Cardiac muscle cell (in vitro differentiated cells and primary cell): Measurements from ENCODE around the gene CTH. TPM values are rescaled to one million over a fixed set of nuclear protein-coding genes. Genes with fewer than 3 reads are reported as not detected.
"Not testable (repeated sequence)": the region's sequence is repeated elsewhere in the genome, so short reads cannot be mapped to it uniquely, and the experiment has no call there.

ENCODE experiments used
- DNase-seq, 2 donors: peaks; one replicate each; pipeline versions ENCODE4 v3.0.0 to v3.0.0-alpha.2; 2010 to 2017; ENCODE audit warnings: low read depth in 1 of 2, low spot score in 1 of 2
- H3K27ac ChIP-seq: fragments of 200-600 bp; sonication (generic); 2 replicates; pipeline ENCODE4 v1.5.1; 2016
- H3K27me3 ChIP-seq: fragments of 200-600 bp; sonication (generic); 2 replicates; pipeline ENCODE4 v1.6.0; 2016; ENCODE audit warnings: control low read depth
- H3K36me3 ChIP-seq: fragments of 200-600 bp; sonication (generic); 2 replicates; pipeline ENCODE4 v1.5.1; 2016; ENCODE audit warnings: control low read depth
- H3K4me1 ChIP-seq: fragments of 200-600 bp; sonication (generic); 2 replicates; pipeline ENCODE4 v1.8.1; 2017; ENCODE audit warnings: low read depth, mild to moderate bottlenecking, mixed run types
- H3K4me3 ChIP-seq: fragments of 200-600 bp; sonication (generic); 2 replicates; pipeline ENCODE4 v1.5.1; 2016; ENCODE audit warnings: mild to moderate bottlenecking
- H3K9me3 ChIP-seq: fragments of 200-600 bp; sonication (generic); 2 replicates; pipeline ENCODE4 v1.5.1; 2017; ENCODE audit warnings: low read depth, mild to moderate bottlenecking, control low read depth
- polyA plus RNA-seq: library from polyadenylated mRNA; unstranded; fragments of >200 nt; fragmentation: Nextera tagmentation; extraction: Ambion mirVana; gene quantifications from 2 replicates; pipeline ENCODE4 v1.2.1, GENCODE V29; 2016
- total RNA-seq: library from RNA; depleted of rRNA; stranded (reverse); fragments of >200 nt; gene quantifications from 2 replicates; pipeline ENCODE4 v1.2.3, GENCODE V29; 2016
- TF ChIP-seq, protein P1 (sequence below): IDR thresholded peaks from 2 replicates; pipeline ENCODE4 v1.5.1; 2012; ENCODE audit warnings: low read depth, mild to moderate bottlenecking, low read length

The CTH gene
- 4.3 and 4.8 TPM in 2 replicates for total RNA-seq
- polyA plus RNA-seq: 4.0 and 6.5 TPM in 2 replicates

DNA sequence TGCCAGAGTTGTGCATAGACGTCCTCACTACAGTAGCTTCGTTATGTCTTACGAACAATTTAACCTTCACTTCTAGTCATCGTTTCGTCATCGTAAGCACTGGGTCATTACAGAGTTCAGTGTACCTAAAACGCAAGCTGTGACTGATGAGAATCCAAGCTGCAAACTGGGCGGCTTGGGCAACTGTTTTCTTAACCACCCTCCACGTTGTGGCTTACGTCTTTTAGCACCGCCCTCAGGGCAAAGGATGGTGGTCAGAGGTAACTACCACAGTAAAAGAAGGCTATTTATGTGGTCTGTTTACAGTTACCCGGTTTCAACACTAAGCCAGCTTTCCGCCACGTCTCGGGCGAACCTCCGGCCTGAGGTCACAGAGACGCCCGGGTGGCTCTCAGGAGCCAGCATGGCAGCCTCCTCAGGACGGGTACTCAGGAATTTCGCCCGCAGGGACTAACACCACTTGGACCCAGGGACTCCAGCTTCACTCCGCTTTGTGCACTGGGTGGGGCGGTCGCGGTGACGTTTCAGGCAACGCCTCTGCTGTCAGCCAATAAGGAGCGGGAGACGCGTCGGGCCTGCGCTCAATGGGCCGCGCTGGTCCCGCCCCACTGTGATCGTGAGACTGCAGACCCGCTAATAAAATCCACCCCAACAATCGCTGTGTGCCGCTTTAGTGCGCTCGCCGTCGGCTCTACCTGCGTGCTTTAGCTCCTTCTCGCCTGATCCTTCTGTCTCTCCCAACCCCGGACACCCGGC is at the start of gene CTH:
Gene CTH, plus strand, starts transcription at position 665 of the 756 bp plus-strand sequence. CDS start 148 bp downstream, outside the sequence.
- H3K4me1 ChIP-seq: peaks cover 5% of the 10 kb centered on the region
- H3K36me3 ChIP-seq: no peaks in the 10 kb centered on the region
- DNase-seq: peak; percentile 99
- peak within 1 kb of the TSS; percentile 63 for H3K4me3 ChIP-seq
- TF ChIP-seq, protein P1, sequence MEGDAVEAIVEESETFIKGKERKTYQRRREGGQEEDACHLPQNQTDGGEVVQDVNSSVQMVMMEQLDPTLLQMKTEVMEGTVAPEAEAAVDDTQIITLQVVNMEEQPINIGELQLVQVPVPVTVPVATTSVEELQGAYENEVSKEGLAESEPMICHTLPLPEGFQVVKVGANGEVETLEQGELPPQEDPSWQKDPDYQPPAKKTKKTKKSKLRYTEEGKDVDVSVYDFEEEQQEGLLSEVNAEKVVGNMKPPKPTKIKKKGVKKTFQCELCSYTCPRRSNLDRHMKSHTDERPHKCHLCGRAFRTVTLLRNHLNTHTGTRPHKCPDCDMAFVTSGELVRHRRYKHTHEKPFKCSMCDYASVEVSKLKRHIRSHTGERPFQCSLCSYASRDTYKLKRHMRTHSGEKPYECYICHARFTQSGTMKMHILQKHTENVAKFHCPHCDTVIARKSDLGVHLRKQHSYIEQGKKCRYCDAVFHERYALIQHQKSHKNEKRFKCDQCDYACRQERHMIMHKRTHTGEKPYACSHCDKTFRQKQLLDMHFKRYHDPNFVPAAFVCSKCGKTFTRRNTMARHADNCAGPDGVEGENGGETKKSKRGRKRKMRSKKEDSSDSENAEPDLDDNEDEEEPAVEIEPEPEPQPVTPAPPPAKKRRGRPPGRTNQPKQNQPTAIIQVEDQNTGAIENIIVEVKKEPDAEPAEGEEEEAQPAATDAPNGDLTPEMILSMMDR: no peak
- no peaks in the 10 kb centered on the region for H3K9me3 ChIP-seq
- H3K27ac ChIP-seq: peak within 1 kb of the TSS; percentile 94
- H3K27me3 ChIP-seq: no peaks in the 10 kb centered on the region

GRCh38 chr1:70361727-70362398 is 49.2 kb upstream of the CTH start:
- Histone ChIP-seq H3K27ac (peak overlapping the region; percentile 6), H3K36me3 (no peaks in the 10 kb centered on the region)
- peak in 1 of 2 donors; percentile 67 for DNase-seq

DNA sequence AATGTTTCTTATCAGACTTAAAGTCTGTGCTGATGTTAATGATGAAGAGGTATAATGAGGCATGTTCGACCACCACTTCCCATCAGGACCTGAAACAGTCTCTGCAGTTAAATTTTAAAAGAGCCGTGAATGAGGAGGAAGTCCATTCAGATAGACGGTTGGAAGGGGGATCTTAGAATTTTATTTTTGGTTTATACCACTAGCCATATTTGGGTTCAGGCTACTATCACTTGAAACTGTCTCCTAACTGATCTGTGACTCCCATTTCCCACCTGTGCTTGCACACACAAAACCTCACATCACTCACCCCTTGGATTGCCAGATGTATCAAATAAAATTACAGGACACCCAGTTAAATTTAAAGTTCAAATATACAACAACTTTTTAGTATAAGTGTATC is 46.6 kb upstream of the CTH start:
- Histone ChIP-seq H3K27me3 (no peaks in the 10 kb centered on the region), H3K4me3 (no peak overlapping the region), H3K4me1 (no peaks in the 10 kb centered on the region), H3K27ac (no peak overlapping the region), H3K36me3 (no peaks in the 10 kb centered on the region), H3K9me3 (no peaks in the 10 kb centered on the region)
- no peak for DNase-seq
- TF ChIP-seq, protein P1: no peak

More at GRCh38 chr1:70361727-70362398, 49.2 kb upstream of the CTH start:
- TF ChIP-seq, protein P1: no peak
- Histone ChIP-seq H3K4me1 (no peaks in the 10 kb centered on the region), H3K4me3 (no peak overlapping the region), H3K9me3 (no peaks in the 10 kb centered on the region), H3K27me3 (no peaks in the 10 kb centered on the region)

DNA sequence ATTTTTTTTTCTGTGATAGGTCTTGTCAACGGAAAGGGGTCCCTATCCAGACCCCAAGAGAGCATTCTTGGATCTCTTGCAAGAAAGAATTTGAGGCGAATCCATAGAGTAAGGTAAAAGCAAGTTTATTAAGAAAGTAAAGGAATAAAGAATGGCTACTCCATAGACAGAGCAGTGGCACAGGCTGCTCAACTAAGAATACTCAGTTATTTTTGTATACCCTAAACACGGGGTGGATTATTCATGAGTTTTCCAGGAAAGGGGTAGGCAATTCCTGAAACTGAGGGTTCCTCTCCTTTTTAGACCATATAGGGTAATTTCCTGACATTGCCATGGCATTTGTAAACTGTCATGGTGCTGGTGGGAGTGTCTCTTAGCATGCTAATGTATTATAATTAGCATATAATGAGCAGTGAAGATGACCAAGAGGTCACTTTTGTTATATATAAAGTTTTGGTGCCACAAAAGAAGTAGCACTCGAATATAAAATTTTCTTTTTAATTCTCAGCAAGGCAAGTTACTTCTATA is 44.6 kb upstream of the CTH start:
- DNase-seq, H3K4me3 ChIP-seq, H3K4me1 ChIP-seq, H3K27ac ChIP-seq, H3K27me3 ChIP-seq, H3K9me3 ChIP-seq, H3K36me3 ChIP-seq: not testable (repeated sequence)

DNA sequence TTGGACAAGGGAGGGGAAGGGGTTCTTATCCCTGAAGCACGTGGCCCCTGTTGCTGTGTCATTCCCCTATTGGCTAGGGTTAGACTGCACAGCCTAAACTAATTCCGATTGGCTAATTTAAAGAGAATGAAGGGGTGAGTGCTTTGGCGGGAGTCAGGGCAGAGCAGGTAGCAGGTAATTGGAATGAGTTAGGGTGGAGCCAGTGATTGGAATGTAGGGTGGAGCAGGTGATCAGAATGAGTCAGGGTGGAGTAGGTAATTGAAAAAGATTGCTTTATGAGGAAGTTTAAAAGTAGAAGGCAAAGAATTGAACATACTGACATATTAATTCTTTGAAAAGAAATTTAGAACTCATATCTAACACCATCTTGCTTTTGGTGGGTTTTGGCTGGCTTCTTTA is 44.1 kb upstream of the CTH start:
- H3K27me3 ChIP-seq, DNase-seq, H3K9me3 ChIP-seq, H3K36me3 ChIP-seq, H3K4me3 ChIP-seq, H3K27ac ChIP-seq, H3K4me1 ChIP-seq: not testable (repeated sequence)

GRCh38 chr1:70367397-70367796 is 43.7 kb upstream of the CTH start:
- H3K27ac ChIP-seq: not testable (repeated sequence)

GRCh38 chr1:70371586-70371985 is 39.5 kb upstream of the CTH start:
- H3K27ac ChIP-seq, H3K36me3 ChIP-seq, H3K4me3 ChIP-seq, H3K4me1 ChIP-seq, H3K9me3 ChIP-seq, H3K27me3 ChIP-seq: not testable (repeated sequence)
- DNase-seq: peak in 1 of 2 donors; percentile 25

More at GRCh38 chr1:70367397-70367796, 43.7 kb upstream of the CTH start:
- not testable (repeated sequence) for H3K36me3 ChIP-seq, H3K27me3 ChIP-seq, DNase-seq, H3K4me3 ChIP-seq, H3K4me1 ChIP-seq, H3K9me3 ChIP-seq
